HCT116 (cell line): ENCODE data around the gene DAPK2.

Experiments
- CEBPB ChIP-seq: IDR thresholded peaks from 2 replicates; pipeline ENCODE4 v1.6.1; 2012; ENCODE audit warnings: low read depth
- EGR1 ChIP-seq: IDR thresholded peaks from 2 replicates; pipeline ENCODE4 v1.6.1; 2012; ENCODE audit warnings: low read depth
- EZH2 ChIP-seq: fragments of 200-600 bp; sonication (generic); IDR thresholded peaks from 2 replicates; pipeline ENCODE4 v1.6.1; 2017; ENCODE audit warnings: antibody characterized with exemption, mixed run types
- EZH2phosphoT487 ChIP-seq: fragments of 200-600 bp; IDR thresholded peaks from 2 replicates; pipeline ENCODE4 v1.6.1; 2018; ENCODE audit warnings: antibody characterized with exemption, borderline replicate concordance
- POLR2A ChIP-seq: IDR thresholded peaks from 2 replicates; pipeline ENCODE4 v1.7.0; 2011; ENCODE audit warnings: borderline replicate concordance; ENCODE audit not compliant: insufficient read depth, insufficient read length; ENCODE audit errors: extremely low read depth
- POLR2AphosphoS5 ChIP-seq: IDR thresholded peaks from 2 replicates; pipeline ENCODE4 v1.6.1; 2011; ENCODE audit warnings: mild to moderate bottlenecking, low read depth, low read length, moderate library complexity
- RAD21 ChIP-seq: IDR thresholded peaks from 2 replicates; pipeline ENCODE4 v1.6.1; 2012; ENCODE audit warnings: low read depth, mild to moderate bottlenecking
- SP1 ChIP-seq: IDR thresholded peaks from 2 replicates; pipeline ENCODE4 v1.6.1; 2012; ENCODE audit warnings: low read depth
- TCF7L2 ChIP-seq: IDR thresholded peaks from 2 replicates; pipeline ENCODE4 v1.7.0; 2011; ENCODE audit warnings: borderline replicate concordance, inconsistent platforms; ENCODE audit not compliant: insufficient read depth, insufficient read length; ENCODE audit errors: extremely low read depth
- YY1 ChIP-seq: IDR thresholded peaks from 2 replicates; pipeline ENCODE4 v1.6.1; 2011; ENCODE audit warnings: low read length, low read depth, moderate library complexity, mild to moderate bottlenecking; ENCODE audit not compliant: insufficient replicate concordance; ENCODE audit errors: extremely low read depth
- ZNF274 ChIP-seq: fragments of 200-500 bp; sonication (Bioruptor generic); IDR thresholded peaks from 2 replicates; pipeline ENCODE4 v1.6.1; 2014; ENCODE audit warnings: mild to moderate bottlenecking, low read depth, low read length, inconsistent platforms
- TF ChIP-seq, protein P1 (sequence below), 3 experiments: fragments of 200-600 bp in 1 of 3; sonication (generic) in 1 of 3; IDR thresholded peaks in 2 of 3; conservative IDR thresholded peaks in 1 of 3; 2 replicates each; pipeline ENCODE4 v1.5.1; 2012 to 2017; ENCODE audit warnings: low read depth in 2 of 3, low read length in 2 of 3, antibody characterized with exemption in 1 of 3, borderline replicate concordance in 1 of 3, control low read depth in 1 of 3, mild to moderate bottlenecking in 1 of 3, mixed read lengths in 1 of 3, mixed run types in 1 of 3, moderate library complexity in 1 of 3; ENCODE audit not compliant: insufficient read depth in 1 of 3
- TF ChIP-seq, protein P2 (sequence below): IDR thresholded peaks from 2 replicates; pipeline ENCODE4 v1.6.1; 2012; ENCODE audit warnings: low read depth

- TF ChIP-seq EZH2 (no peak), TCF7L2 (no peak), POLR2A (no peak), EGR1 (no peak), YY1 (no peak), ZNF274 (no peak), RAD21 (no peak), POLR2AphosphoS5 (no peak), EZH2phosphoT487 (no peak), SP1 (no peak), CEBPB (no peak)
- TF ChIP-seq, protein P1, sequence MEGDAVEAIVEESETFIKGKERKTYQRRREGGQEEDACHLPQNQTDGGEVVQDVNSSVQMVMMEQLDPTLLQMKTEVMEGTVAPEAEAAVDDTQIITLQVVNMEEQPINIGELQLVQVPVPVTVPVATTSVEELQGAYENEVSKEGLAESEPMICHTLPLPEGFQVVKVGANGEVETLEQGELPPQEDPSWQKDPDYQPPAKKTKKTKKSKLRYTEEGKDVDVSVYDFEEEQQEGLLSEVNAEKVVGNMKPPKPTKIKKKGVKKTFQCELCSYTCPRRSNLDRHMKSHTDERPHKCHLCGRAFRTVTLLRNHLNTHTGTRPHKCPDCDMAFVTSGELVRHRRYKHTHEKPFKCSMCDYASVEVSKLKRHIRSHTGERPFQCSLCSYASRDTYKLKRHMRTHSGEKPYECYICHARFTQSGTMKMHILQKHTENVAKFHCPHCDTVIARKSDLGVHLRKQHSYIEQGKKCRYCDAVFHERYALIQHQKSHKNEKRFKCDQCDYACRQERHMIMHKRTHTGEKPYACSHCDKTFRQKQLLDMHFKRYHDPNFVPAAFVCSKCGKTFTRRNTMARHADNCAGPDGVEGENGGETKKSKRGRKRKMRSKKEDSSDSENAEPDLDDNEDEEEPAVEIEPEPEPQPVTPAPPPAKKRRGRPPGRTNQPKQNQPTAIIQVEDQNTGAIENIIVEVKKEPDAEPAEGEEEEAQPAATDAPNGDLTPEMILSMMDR (IDR thresholded peaks at IDR 0.05 in 2 of 3, conservative IDR thresholded peaks at IDR 0.05 in 1 of 3; ENCODE audit: borderline replicate concordance in 1 of 3, insufficient read depth in 1 of 3, low read depth in 2 of 3, low read length in 2 of 3) = no peak
- TF ChIP-seq, protein P2, sequence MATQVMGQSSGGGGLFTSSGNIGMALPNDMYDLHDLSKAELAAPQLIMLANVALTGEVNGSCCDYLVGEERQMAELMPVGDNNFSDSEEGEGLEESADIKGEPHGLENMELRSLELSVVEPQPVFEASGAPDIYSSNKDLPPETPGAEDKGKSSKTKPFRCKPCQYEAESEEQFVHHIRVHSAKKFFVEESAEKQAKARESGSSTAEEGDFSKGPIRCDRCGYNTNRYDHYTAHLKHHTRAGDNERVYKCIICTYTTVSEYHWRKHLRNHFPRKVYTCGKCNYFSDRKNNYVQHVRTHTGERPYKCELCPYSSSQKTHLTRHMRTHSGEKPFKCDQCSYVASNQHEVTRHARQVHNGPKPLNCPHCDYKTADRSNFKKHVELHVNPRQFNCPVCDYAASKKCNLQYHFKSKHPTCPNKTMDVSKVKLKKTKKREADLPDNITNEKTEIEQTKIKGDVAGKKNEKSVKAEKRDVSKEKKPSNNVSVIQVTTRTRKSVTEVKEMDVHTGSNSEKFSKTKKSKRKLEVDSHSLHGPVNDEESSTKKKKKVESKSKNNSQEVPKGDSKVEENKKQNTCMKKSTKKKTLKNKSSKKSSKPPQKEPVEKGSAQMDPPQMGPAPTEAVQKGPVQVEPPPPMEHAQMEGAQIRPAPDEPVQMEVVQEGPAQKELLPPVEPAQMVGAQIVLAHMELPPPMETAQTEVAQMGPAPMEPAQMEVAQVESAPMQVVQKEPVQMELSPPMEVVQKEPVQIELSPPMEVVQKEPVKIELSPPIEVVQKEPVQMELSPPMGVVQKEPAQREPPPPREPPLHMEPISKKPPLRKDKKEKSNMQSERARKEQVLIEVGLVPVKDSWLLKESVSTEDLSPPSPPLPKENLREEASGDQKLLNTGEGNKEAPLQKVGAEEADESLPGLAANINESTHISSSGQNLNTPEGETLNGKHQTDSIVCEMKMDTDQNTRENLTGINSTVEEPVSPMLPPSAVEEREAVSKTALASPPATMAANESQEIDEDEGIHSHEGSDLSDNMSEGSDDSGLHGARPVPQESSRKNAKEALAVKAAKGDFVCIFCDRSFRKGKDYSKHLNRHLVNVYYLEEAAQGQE = no peak
Measured at GRCh38 chr15:63992300-63992699, 54.0 kb downstream of the DAPK2 start.
